Trophoblast cell (in vitro differentiated cells and primary cell): ENCODE measurements around the gene JCHAIN.

Experiments used
- DNase-seq, 2 donors: peaks; one replicate each; pipeline ENCODE4 v3.0.0-alpha.2; 2016
- H2AFZ ChIP-seq: 2 replicates; pipeline ENCODE4 v1.6.1; 2013; ENCODE audit warnings: low read length, moderate library complexity, mild to moderate bottlenecking; ENCODE audit not compliant: insufficient read depth, poor library complexity
- H2AK5ac ChIP-seq: 2 replicates; pipeline ENCODE4 v1.6.1; 2013; ENCODE audit warnings: mild to moderate bottlenecking, low read length
- H2BK120ac ChIP-seq: 2 replicates; pipeline ENCODE4 v1.6.1; 2013; ENCODE audit warnings: low read length, mild to moderate bottlenecking, moderate library complexity; ENCODE audit not compliant: insufficient read depth, poor library complexity
- H2BK12ac ChIP-seq: 2 replicates; pipeline ENCODE4 v1.6.1; 2013; ENCODE audit warnings: mild to moderate bottlenecking, low read length, moderate library complexity
- H2BK5ac ChIP-seq: 2 replicates; pipeline ENCODE4 v1.6.1; 2013; ENCODE audit warnings: low read length, low read depth, moderate library complexity, mild to moderate bottlenecking; ENCODE audit not compliant: poor library complexity
- H3K14ac ChIP-seq: 2 replicates; pipeline ENCODE4 v1.6.1; 2013; ENCODE audit warnings: mild to moderate bottlenecking, low read length
- H3K18ac ChIP-seq: 2 replicates; pipeline ENCODE4 v1.6.1; 2013; ENCODE audit warnings: mild to moderate bottlenecking, low read length
- H3K23ac ChIP-seq: 2 replicates; pipeline ENCODE4 v1.6.1; 2013; ENCODE audit warnings: low read length
- H3K27ac ChIP-seq: 2 replicates; pipeline ENCODE4 v1.5.1; 2013; ENCODE audit warnings: low read depth, mild to moderate bottlenecking, inconsistent platforms, low read length, moderate library complexity
- H3K27me3 ChIP-seq: 2 replicates; pipeline ENCODE4 v1.6.1; 2013; ENCODE audit warnings: inconsistent platforms, mild to moderate bottlenecking, low read length, moderate library complexity; ENCODE audit not compliant: insufficient read depth
- H3K36me3 ChIP-seq, 2 experiments: 1 replicate in 1 of 2; 2 replicates in 1 of 2; pipeline ENCODE4 v1.6.1; 2013; ENCODE audit warnings: low read length in 2 of 2, mild to moderate bottlenecking in 2 of 2, moderate library complexity in 1 of 2; ENCODE audit not compliant: insufficient read depth in 2 of 2, control insufficient read depth in 1 of 2
- H3K4ac ChIP-seq: 2 replicates; pipeline ENCODE4 v1.6.1; 2013; ENCODE audit warnings: low read depth, mild to moderate bottlenecking, low read length, moderate library complexity
- H3K4me1 ChIP-seq, 2 experiments: 1 replicate in 1 of 2; 2 replicates in 1 of 2; pipeline ENCODE4 v1.6.1; 2013; ENCODE audit warnings: low read length in 2 of 2, mild to moderate bottlenecking in 2 of 2, moderate library complexity in 1 of 2; ENCODE audit not compliant: insufficient read depth in 2 of 2, control insufficient read depth in 1 of 2
- H3K4me2 ChIP-seq: 2 replicates; pipeline ENCODE4 v1.6.1; 2013; ENCODE audit warnings: inconsistent platforms, mild to moderate bottlenecking, low read length, moderate library complexity
- H3K4me3 ChIP-seq: 2 replicates; pipeline ENCODE4 v1.5.1; 2013; ENCODE audit warnings: mild to moderate bottlenecking, low read depth, low read length, inconsistent platforms
- H3K79me1 ChIP-seq: one replicate; pipeline ENCODE4 v1.6.1; 2013; ENCODE audit warnings: low read length
- H3K79me2 ChIP-seq: 2 replicates; pipeline ENCODE4 v1.6.1; 2013; ENCODE audit warnings: low read length, mild to moderate bottlenecking; ENCODE audit not compliant: control insufficient read depth, insufficient read depth, poor library complexity
- H3K9ac ChIP-seq: 2 replicates; pipeline ENCODE4 v1.6.1; 2013; ENCODE audit warnings: mild to moderate bottlenecking, low read length
- H3K9me3 ChIP-seq: 2 replicates; pipeline ENCODE4 v1.6.1; 2013; ENCODE audit warnings: low read depth, mild to moderate bottlenecking, control low read depth, inconsistent platforms, low read length; ENCODE audit not compliant: insufficient read depth
- H4K12ac ChIP-seq: 2 replicates; pipeline ENCODE4 v1.6.1; 2013; ENCODE audit warnings: low read depth, mild to moderate bottlenecking, low read length, moderate library complexity
- H4K8ac ChIP-seq: 2 replicates; pipeline ENCODE4 v1.6.1; 2013; ENCODE audit warnings: low read depth, mild to moderate bottlenecking, low read length, moderate library complexity
- H4K91ac ChIP-seq: one replicate; pipeline ENCODE4 v1.6.1; 2013; ENCODE audit warnings: low read depth, mild to moderate bottlenecking, low read length, moderate library complexity
- WGBS: extraction: QIAGEN DNeasy Blood & Tissue Kit; methylation state at CpG from one replicate; pipeline ENCODE4 v1.1.7; 2013; ENCODE audit warnings: missing lambda C conversion rate; ENCODE audit not compliant: insufficient read length, insufficient coverage; ENCODE audit errors: extremely low coverage; 5-methylcytosine and 5-hydroxymethylcytosine counted together

JCHAIN gene

DNA sequence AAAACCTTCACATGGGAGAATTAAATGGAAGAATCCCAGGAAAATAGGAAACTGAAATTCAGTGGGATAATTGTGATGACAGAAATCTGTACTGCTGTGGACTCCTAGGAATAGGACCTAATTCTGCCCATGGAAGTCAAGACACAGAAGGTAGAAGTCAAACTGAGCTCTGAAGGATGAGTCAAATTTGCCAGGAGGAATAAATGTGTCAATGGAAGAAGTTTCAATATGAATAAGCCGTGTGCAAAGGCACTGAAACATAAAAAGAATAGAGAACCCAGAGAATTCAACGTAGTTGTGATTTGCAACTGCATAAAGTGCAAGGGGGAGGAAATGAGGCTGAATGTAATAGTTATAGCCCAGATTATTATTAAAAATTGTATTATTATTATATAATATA is 26.1 kb downstream of the JCHAIN start:
- no peak overlapping the region for H3K23ac ChIP-seq
- no peak overlapping the region for H3K18ac ChIP-seq
- no peaks in the 10 kb centered on the region for H3K27me3 ChIP-seq
- H3K4ac ChIP-seq: no peak overlapping the region
- H2BK120ac ChIP-seq: no peak overlapping the region
- no peak overlapping the region for H4K12ac ChIP-seq
- no peak overlapping the region for H2AFZ ChIP-seq
- no peaks in the 10 kb centered on the region for H3K36me3 ChIP-seq
- no peaks in the 10 kb centered on the region for H3K79me2 ChIP-seq
- no CpG with 5 or more reads among the region's 2 CpGs for WGBS
- H3K27ac ChIP-seq: no peak overlapping the region
- H3K9ac ChIP-seq: no peak overlapping the region
- H2AK5ac ChIP-seq: no peak overlapping the region
- no peak overlapping the region for H2BK12ac ChIP-seq
- H3K9me3 ChIP-seq: no peaks in the 10 kb centered on the region
- no peak overlapping the region for H2BK5ac ChIP-seq
- no peak overlapping the region for H4K8ac ChIP-seq
- H3K4me3 ChIP-seq: no peak overlapping the region
- H3K4me2 ChIP-seq: no peak overlapping the region
- no peak overlapping the region for H3K14ac ChIP-seq
- H4K91ac ChIP-seq: no peak overlapping the region
- no peaks in the 10 kb centered on the region for H3K4me1 ChIP-seq
- no peak for DNase-seq
- no peaks in the 10 kb centered on the region for H3K79me1 ChIP-seq

DNA sequence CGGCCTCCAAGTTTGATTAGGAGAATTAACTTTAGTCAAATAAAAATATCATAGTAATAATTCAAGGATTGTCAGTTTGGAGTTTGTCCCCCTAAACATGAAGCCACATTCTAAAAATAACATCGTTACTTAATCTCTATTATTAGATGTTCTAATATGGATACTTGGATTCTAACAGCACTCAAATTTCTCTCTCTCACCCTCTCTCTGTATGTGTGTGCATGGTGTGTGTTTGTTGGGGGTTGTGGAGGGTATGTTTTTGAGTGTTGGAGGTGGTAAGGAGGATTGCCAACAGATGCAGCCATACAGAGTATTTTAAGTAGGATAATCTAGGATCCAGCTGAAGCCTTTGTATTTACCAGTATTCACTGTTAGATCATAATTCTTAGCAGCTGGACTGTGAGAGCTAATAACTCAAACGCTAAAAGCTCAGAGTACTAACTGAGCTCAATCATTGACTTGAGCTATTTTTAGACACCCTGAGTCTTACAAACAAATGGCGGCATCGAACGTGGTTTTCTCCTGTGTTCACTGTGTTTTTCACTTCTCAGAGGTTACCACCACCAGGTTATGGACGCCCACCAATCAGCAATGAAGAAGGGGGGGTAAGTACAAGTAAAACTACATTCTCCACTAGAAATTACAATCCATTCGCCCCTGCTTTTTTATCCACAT is 28.9 kb downstream of the JCHAIN start:
- Histone ChIP-seq H2BK5ac (no peak overlapping the region), H3K9me3 (no peaks in the 10 kb centered on the region), H3K9ac (no peak overlapping the region), H3K4ac (no peak overlapping the region), H4K8ac (no peak overlapping the region), H2AFZ (no peak overlapping the region), H3K27me3 (no peaks in the 10 kb centered on the region), H3K4me3 (no peak overlapping the region), H3K18ac (no peak overlapping the region), H2AK5ac (no peak overlapping the region), H4K12ac (no peak overlapping the region), H3K23ac (no peak overlapping the region), H3K79me1 (no peaks in the 10 kb centered on the region), H3K36me3 (no peaks in the 10 kb centered on the region), H3K4me2 (no peak overlapping the region), H4K91ac (no peak overlapping the region), H3K14ac (no peak overlapping the region), H3K79me2 (no peaks in the 10 kb centered on the region), H2BK12ac (no peak overlapping the region), H3K27ac (no peak overlapping the region), H2BK120ac (no peak overlapping the region), H3K4me1 (no peaks in the 10 kb centered on the region)
- DNase-seq: no peak
- no CpG with 5 or more reads among the region's 8 CpGs for WGBS

DNA sequence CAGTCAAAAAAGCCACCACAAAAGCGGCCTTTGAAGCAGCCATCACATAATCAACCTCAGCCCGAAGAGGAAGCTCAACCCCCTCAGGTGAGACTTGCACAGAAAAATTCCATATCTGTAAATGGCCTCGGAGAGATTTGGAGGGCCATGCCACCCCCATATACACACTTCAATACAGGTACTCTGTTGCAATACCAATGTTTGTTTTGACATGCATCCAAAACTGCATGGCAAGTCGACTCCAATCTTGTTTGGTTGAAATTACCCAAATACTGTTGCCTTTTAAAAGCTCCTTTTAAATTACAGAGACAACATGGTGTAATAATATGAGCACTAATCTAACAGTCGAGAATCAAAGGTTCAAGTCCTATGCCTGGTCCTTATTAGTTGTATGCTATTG is 31.8 kb downstream of the JCHAIN start:
- peak overlapping the region; percentile 38 for H4K8ac ChIP-seq
- WGBS: no CpG with 5 or more reads among the region's 5 CpGs
- no peaks in the 10 kb centered on the region for H3K36me3 ChIP-seq
- no peak overlapping the region for H2AK5ac ChIP-seq
- H2BK12ac ChIP-seq: peak overlapping the region; percentile 49
- H3K79me1 ChIP-seq: no peaks in the 10 kb centered on the region
- no peak overlapping the region for H3K4ac ChIP-seq
- H4K12ac ChIP-seq: no peak overlapping the region
- H2BK5ac ChIP-seq: no peak overlapping the region
- no peaks in the 10 kb centered on the region for H3K27me3 ChIP-seq
- H3K14ac ChIP-seq: no peak overlapping the region
- H2AFZ ChIP-seq: no peak overlapping the region
- no peaks in the 10 kb centered on the region for H3K9me3 ChIP-seq
- no peaks in the 10 kb centered on the region for H3K4me1 ChIP-seq
- H3K23ac ChIP-seq: no peak overlapping the region
- H3K9ac ChIP-seq: no peak overlapping the region
- H3K4me3 ChIP-seq: no peak overlapping the region
- H3K79me2 ChIP-seq: no peaks in the 10 kb centered on the region
- no peak overlapping the region for H4K91ac ChIP-seq
- DNase-seq: no peak
- H3K27ac ChIP-seq: no peak overlapping the region
- H3K4me2 ChIP-seq: no peak overlapping the region
- no peak overlapping the region for H3K18ac ChIP-seq
- no peak overlapping the region for H2BK120ac ChIP-seq

DNA sequence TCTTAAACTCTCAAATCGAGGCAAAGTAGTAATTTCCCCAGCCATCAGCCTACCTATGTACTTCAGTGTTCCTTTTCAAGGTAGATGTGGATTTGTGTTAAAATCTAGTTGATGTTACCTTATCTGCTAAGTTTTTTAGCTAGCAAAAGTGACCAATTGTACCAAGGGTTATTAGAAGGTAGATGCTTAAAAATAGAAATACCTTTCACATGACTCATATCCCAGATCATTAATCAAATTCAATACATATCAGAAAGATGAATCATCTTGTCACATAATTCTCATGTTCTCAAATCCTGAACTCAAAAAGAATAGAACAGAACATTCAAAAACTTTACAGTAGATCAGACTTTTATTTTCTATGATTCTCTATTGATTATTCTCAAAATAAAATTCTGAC is 34.3 kb downstream of the JCHAIN start:
- no CpG with 5 or more reads among the region's 1 CpG for WGBS
- H4K91ac ChIP-seq: no peak overlapping the region
- no peak overlapping the region for H4K12ac ChIP-seq
- H2BK120ac ChIP-seq: no peak overlapping the region
- no peaks in the 10 kb centered on the region for H3K79me1 ChIP-seq
- H3K4me2 ChIP-seq: no peak overlapping the region
- H2AK5ac ChIP-seq: no peak overlapping the region
- H3K27ac ChIP-seq: no peak overlapping the region
- peak in 1 of 2 donors; percentile 42 for DNase-seq
- no peak overlapping the region for H3K18ac ChIP-seq
- H3K23ac ChIP-seq: no peak overlapping the region
- H3K4ac ChIP-seq: no peak overlapping the region
- H2BK5ac ChIP-seq: no peak overlapping the region
- no peak overlapping the region for H3K14ac ChIP-seq
- no peaks in the 10 kb centered on the region for H3K4me1 ChIP-seq
- H3K27me3 ChIP-seq: no peaks in the 10 kb centered on the region
- no peak overlapping the region for H2AFZ ChIP-seq
- no peaks in the 10 kb centered on the region for H3K9me3 ChIP-seq
- H3K79me2 ChIP-seq: no peaks in the 10 kb centered on the region
- H3K4me3 ChIP-seq: no peak overlapping the region
- H2BK12ac ChIP-seq: no peak overlapping the region
- H3K9ac ChIP-seq: no peak overlapping the region
- H4K8ac ChIP-seq: no peak overlapping the region
- no peaks in the 10 kb centered on the region for H3K36me3 ChIP-seq
